B cell (primary cell): ENCODE measurements around the gene CYP1A1.

Experiments used
- EZH2 ChIP-seq: IDR thresholded peaks from 2 replicates; pipeline ENCODE4 v1.6.1; 2012; ENCODE audit warnings: borderline replicate concordance, low read depth, mild to moderate bottlenecking, moderate library complexity, low read length; ENCODE audit not compliant: insufficient read depth, poor library complexity, severe bottlenecking
- TF ChIP-seq, protein P1 (sequence below): fragments of 200-600 bp; IDR thresholded peaks from one replicate; pipeline ENCODE4 v1.8.0; 2022; ENCODE audit warnings: antibody characterized with exemption, mild to moderate bottlenecking

DNA sequence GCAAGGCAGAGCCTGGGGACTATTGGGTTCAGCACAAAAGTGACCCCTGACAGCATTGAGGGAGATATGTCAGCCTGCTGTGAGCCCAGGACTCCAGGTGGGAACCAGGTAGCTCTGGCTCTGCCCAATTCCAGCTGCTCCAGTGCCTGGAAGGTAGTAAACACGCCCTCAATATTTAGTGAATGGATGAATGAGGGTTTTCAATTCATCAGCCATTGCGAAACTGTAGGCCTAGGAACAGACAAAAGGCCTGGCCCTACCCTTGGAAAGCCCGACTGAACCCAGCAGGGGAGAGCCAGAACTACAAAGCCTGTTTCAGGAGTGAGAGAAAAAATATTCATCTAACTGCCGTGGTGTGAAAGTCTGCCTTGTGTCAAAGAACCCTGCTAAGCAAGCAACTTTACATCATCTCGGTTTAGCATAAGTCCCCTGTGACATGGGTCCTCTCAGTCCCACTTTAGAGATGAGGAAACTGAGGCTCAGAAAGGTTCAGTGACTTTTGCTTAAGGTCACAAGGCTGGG lies 48.5 kb upstream of the CYP1A1 start:
- TF ChIP-seq, protein P1, sequence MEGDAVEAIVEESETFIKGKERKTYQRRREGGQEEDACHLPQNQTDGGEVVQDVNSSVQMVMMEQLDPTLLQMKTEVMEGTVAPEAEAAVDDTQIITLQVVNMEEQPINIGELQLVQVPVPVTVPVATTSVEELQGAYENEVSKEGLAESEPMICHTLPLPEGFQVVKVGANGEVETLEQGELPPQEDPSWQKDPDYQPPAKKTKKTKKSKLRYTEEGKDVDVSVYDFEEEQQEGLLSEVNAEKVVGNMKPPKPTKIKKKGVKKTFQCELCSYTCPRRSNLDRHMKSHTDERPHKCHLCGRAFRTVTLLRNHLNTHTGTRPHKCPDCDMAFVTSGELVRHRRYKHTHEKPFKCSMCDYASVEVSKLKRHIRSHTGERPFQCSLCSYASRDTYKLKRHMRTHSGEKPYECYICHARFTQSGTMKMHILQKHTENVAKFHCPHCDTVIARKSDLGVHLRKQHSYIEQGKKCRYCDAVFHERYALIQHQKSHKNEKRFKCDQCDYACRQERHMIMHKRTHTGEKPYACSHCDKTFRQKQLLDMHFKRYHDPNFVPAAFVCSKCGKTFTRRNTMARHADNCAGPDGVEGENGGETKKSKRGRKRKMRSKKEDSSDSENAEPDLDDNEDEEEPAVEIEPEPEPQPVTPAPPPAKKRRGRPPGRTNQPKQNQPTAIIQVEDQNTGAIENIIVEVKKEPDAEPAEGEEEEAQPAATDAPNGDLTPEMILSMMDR: no peak
- no peak for TF ChIP-seq EZH2
